Measurements from ENCODE around the gene SARS2. TPM values are rescaled to one million over a fixed set of nuclear protein-coding genes. Genes with fewer than 3 reads are reported as not detected.

The SARS2 gene
- total and polyA plus RNA-seq, 9 donors = 5.0 to 20.6 (median 18.0) TPM

- peaks cover 6% of the 10 kb centered on the region for H3K4me1 ChIP-seq (ENCODE audit: insufficient read depth)
- no peaks in the 10 kb centered on the region for H3K9me3 ChIP-seq
- H3K36me3 ChIP-seq = no peaks in the 10 kb centered on the region
- WGBS, 3 donors = 77 to 95% (median 80%) methylated on average over 3 of the region's 3 CpGs
- TF ChIP-seq CTCF (IDR thresholded peaks at IDR 0.05) (no peak), POLR2A (IDR thresholded peaks at IDR 0.05) (no peak), EP300 (IDR thresholded peaks at IDR 0.05) (no peak)
- H3K27ac ChIP-seq = no peak overlapping the region
- no peaks in the 10 kb centered on the region for H3K27me3 ChIP-seq
- intact Hi-C loops (cut with DNase I) = loop anchor here in 1 of 4 donors (10.0 kb wide), 1 partner anchor 374 kb away; the partner anchor contains the start of gene LRFN1
- no peak for DNase-seq
- no peak overlapping the region for H3K4me3 ChIP-seq
These were observed 20.6 kb upstream of the SARS2 start for GRCh38 chr19:38951187-38951586.

GRCh38 chr19:38949580-38950367 lies 19.2 kb upstream of the SARS2 start:
- intact Hi-C loops (cut with DNase I) = loop anchor here in 1 of 4 donors (10.0 kb wide), 1 partner anchor 375 kb away; the partner anchor contains the start of gene LRFN1
- H3K4me3 ChIP-seq = peak overlapping the region; percentile 22
- TF ChIP-seq POLR2A (IDR thresholded peaks at IDR 0.05) (no peak), CTCF (IDR thresholded peaks at IDR 0.05) (no peak), EP300 (IDR thresholded peaks at IDR 0.05) (no peak)
- H3K36me3 ChIP-seq = no peaks in the 10 kb centered on the region
- peak; percentile 92 to 97 (median 94) for DNase-seq
- H3K27ac ChIP-seq = no peak overlapping the region
- no peaks in the 10 kb centered on the region for H3K9me3 ChIP-seq
- WGBS, 3 donors = 6 to 18% (median 7%) methylated on average over 30 to 72 of the region's 72 CpGs
- peaks cover 6% of the 10 kb centered on the region for H3K4me1 ChIP-seq (ENCODE audit: insufficient read depth)
- H3K27me3 ChIP-seq = no peaks in the 10 kb centered on the region

GRCh38 chr19:38946229-38947010 lies 15.9 kb upstream of the SARS2 start:
- H3K4me3 ChIP-seq = no peak overlapping the region
- H3K9me3 ChIP-seq = no peaks in the 10 kb centered on the region
- H3K27me3 ChIP-seq = no peaks in the 10 kb centered on the region
- no peak overlapping the region for H3K27ac ChIP-seq
- H3K4me1 ChIP-seq (ENCODE audit: insufficient read depth) = peaks cover 6% of the 10 kb centered on the region
- TF ChIP-seq CTCF (IDR thresholded peaks at IDR 0.05) (no peak), POLR2A (IDR thresholded peaks at IDR 0.05) (no peak), EP300 (IDR thresholded peaks at IDR 0.05) (no peak)
- intact Hi-C loops (cut with DNase I) = no loop called here
- WGBS, 3 donors = 87 to 91% (median 90%) methylated on average over 11 of the region's 11 CpGs
- peak in 1 of 5 donors; percentile 30 for DNase-seq
- no peaks in the 10 kb centered on the region for H3K36me3 ChIP-seq

- 87 to 96% (median 94%) methylated on average over 3 of the region's 3 CpGs for WGBS, 3 donors
- DNase-seq = peak in 1 of 5 donors; percentile 36
- peaks cover 6% of the 10 kb centered on the region for H3K4me1 ChIP-seq (ENCODE audit: insufficient read depth)
- H3K27me3 ChIP-seq = no peaks in the 10 kb centered on the region
- intact Hi-C loops (cut with DNase I) = no loop called here
- no peaks in the 10 kb centered on the region for H3K36me3 ChIP-seq
- H3K27ac ChIP-seq = no peak overlapping the region
- H3K4me3 ChIP-seq = no peak overlapping the region
- no peaks in the 10 kb centered on the region for H3K9me3 ChIP-seq
- TF ChIP-seq POLR2A (IDR thresholded peaks at IDR 0.05) = no peak
- TF ChIP-seq CTCF (IDR thresholded peaks at IDR 0.05) = no peak
- no peak for TF ChIP-seq EP300 (IDR thresholded peaks at IDR 0.05)
These were observed 15.1 kb upstream of the SARS2 start for GRCh38 chr19:38945562-38946228.

Data from ovary (tissue), 9 donors.